HepG2 (cell line): ENCODE results near the gene ZDHHC14. TPM values are rescaled to one million over a fixed set of nuclear protein-coding genes. Genes with fewer than 3 reads are reported as not detected.
A peak's percentile ranks its signal among the peaks of the same experiment; 100 is the strongest.

ENCODE experiments used
- BCLAF1 ChIP-seq: fragments of 450-650 bp; IDR thresholded peaks from 2 replicates; pipeline ENCODE4 v1.6.1; 2017; ENCODE audit warnings: mild to moderate bottlenecking
- JUNB ChIP-seq: sonication (generic); formaldehyde crosslinking; IDR thresholded peaks from 2 replicates; pipeline ENCODE4 v1.8.0; 2022; ENCODE audit warnings: missing genetic modification reagents, mild to moderate bottlenecking, borderline replicate concordance
- KLF15 ChIP-seq: sonication (generic); formaldehyde crosslinking; IDR thresholded peaks from 2 replicates; pipeline ENCODE4 v1.8.1; 2023; ENCODE audit warnings: borderline replicate concordance, mild to moderate bottlenecking, inconsistent platforms, missing genetic modification reagents, mixed read lengths
- STAT6 ChIP-seq: sonication (generic); formaldehyde crosslinking; IDR thresholded peaks from 2 replicates; pipeline ENCODE4 v1.4.0; 2020; ENCODE audit warnings: missing genetic modification reagents, mild to moderate bottlenecking, borderline replicate concordance
- TBX2 ChIP-seq: sonication (generic); formaldehyde crosslinking; IDR thresholded peaks from 2 replicates; pipeline ENCODE4 v1.5.0; 2020; ENCODE audit warnings: missing genetic modification reagents, mild to moderate bottlenecking, borderline replicate concordance
- U2AF1 ChIP-seq: fragments of 200-400 bp; formaldehyde crosslinking; optimal IDR thresholded peaks from 2 replicates; pipeline ENCODE3; 2017; ENCODE audit warnings: mild to moderate bottlenecking, low read depth, low read length
- ZNF597 ChIP-seq: sonication (generic); formaldehyde crosslinking; IDR thresholded peaks from 2 replicates; pipeline ENCODE4 v1.5.0; 2020; ENCODE audit warnings: missing genetic modification reagents
- ZNF670 ChIP-seq: sonication (generic); formaldehyde crosslinking; IDR thresholded peaks from 2 replicates; pipeline ENCODE4 v1.8.0; 2022; ENCODE audit warnings: mild to moderate bottlenecking, missing genetic modification reagents, borderline replicate concordance
- ZNF746 ChIP-seq: sonication (generic); formaldehyde crosslinking; IDR thresholded peaks from 2 replicates; pipeline ENCODE4 v1.8.0; 2022; ENCODE audit warnings: mild to moderate bottlenecking, missing genetic modification reagents
- ZNF788 ChIP-seq: sonication (generic); formaldehyde crosslinking; IDR thresholded peaks from 2 replicates; pipeline ENCODE4 v1.5.0; 2020; ENCODE audit warnings: mild to moderate bottlenecking, missing genetic modification reagents, borderline replicate concordance
- polyA plus RNA-seq, 8 experiments: library from polyadenylated mRNA; depleted of rRNA in 3 of 8; stranded (reverse) in 7 of 8; unstranded in 1 of 8; fragments of >200 nt; fragmentation: Illumina TruSeq in 4 of 8; extraction: Trizol in 4 of 8; gene quantifications; 2 replicates each; pipeline versions ENCODE4 v1.2.1 to v1.2.3, GENCODE V29; 2011 to 2016; ENCODE audit warnings: low read depth in 4 of 8, missing spikeins in 1 of 8, mixed read lengths in 1 of 8; ENCODE audit not compliant: insufficient read depth in 1 of 8
- total RNA-seq, 5 experiments: library from RNA; depleted of rRNA; stranded (reverse); fragments of >200 nt; fragmentation: Illumina TruSeq; extraction: Trizol; gene quantifications; 2 replicates each; pipeline ENCODE4 v1.2.3, GENCODE V29; 2016; ENCODE audit warnings: low read depth in 1 of 5

The ZDHHC14 gene
- total and polyA plus RNA-seq, 2 of the 13 experiments (the other 11 are each of a cell fraction or from before 2014, with no cell fraction given), result 3.7 to 9.5 TPM

- peak; percentile 77; the same call in 1 of the 2 replicates for TF ChIP-seq ZNF597 (CRISPR knock-in tag)
- no peak for TF ChIP-seq ZNF670
- TF ChIP-seq STAT6 (CRISPR knock-in tag), result no peak
- no peak for TF ChIP-seq JUNB (CRISPR knock-in tag)
- TF ChIP-seq TBX2 (CRISPR knock-in tag), result no peak
- TF ChIP-seq ZNF788, result peak; percentile 53; the same call in 1 of the 2 replicates
- TF ChIP-seq BCLAF1, result no peak
- TF ChIP-seq KLF15 (CRISPR knock-in tag), result no peak
- TF ChIP-seq ZNF746 (CRISPR knock-in tag), result no peak
- no peak for TF ChIP-seq U2AF1
- TF ChIP-seq, all 625 proteins: peak for 184
Observed at GRCh38 chr6:157379656-157380457, 1.1 kb upstream of the ZDHHC14 start (continued).
